DOHH2 (cell line): Measurements from ENCODE around the gene DYRK1A.

Experiments
- H3F3A ChIP-seq: fragments of 200-600 bp; sonication (generic), shearing (Covaris generic); 2 replicates; pipeline ENCODE4 v1.6.0; 2016; ENCODE audit warnings: antibody characterized with exemption, mild to moderate bottlenecking; ENCODE audit not compliant: control insufficient read depth, insufficient read depth
- H3K27ac ChIP-seq: fragments of 200-600 bp; sonication (generic); 2 replicates; pipeline ENCODE4 v1.5.1; 2014; ENCODE audit warnings: low read depth, mild to moderate bottlenecking, low read length, moderate library complexity
- H3K27me3 ChIP-seq: fragments of 200-600 bp; sonication (generic); 2 replicates; pipeline ENCODE4 v1.6.1; 2014; ENCODE audit warnings: mild to moderate bottlenecking, low read length, mixed read lengths; ENCODE audit not compliant: control insufficient read depth
- H3K36me3 ChIP-seq: fragments of 200-600 bp; sonication (generic); 2 replicates; pipeline ENCODE4 v1.6.1; 2014; ENCODE audit warnings: mild to moderate bottlenecking, low read length, moderate library complexity, mixed read lengths; ENCODE audit not compliant: control insufficient read depth
- H3K4me1 ChIP-seq: fragments of 200-600 bp; sonication (generic); 2 replicates; pipeline ENCODE4 v1.6.1; 2014; ENCODE audit warnings: mild to moderate bottlenecking, low read length, mixed read lengths; ENCODE audit not compliant: control insufficient read depth
- H3K4me2 ChIP-seq: fragments of 200-600 bp; sonication (generic); 2 replicates; pipeline ENCODE4 v1.6.0; 2014; ENCODE audit warnings: mild to moderate bottlenecking, low read length, moderate library complexity
- H3K4me3 ChIP-seq: fragments of 200-600 bp; sonication (generic); 2 replicates; pipeline ENCODE4 v1.5.1; 2014; ENCODE audit warnings: mild to moderate bottlenecking, low read length, mixed read lengths
- H3K79me2 ChIP-seq: fragments of 200-600 bp; sonication (generic); 2 replicates; pipeline ENCODE4 v1.6.1; 2014; ENCODE audit warnings: mild to moderate bottlenecking, low read length, mixed read lengths; ENCODE audit not compliant: control insufficient read depth
- H3K9me2 ChIP-seq: fragments of 200-600 bp; sonication (generic); replicated peaks from 2 replicates; pipeline ENCODE4 v1.6.1; 2014; ENCODE audit warnings: mild to moderate bottlenecking, low read length, mixed read lengths; ENCODE audit not compliant: control insufficient read depth
- H3K9me3 ChIP-seq: fragments of 200-600 bp; sonication (generic); 2 replicates; pipeline ENCODE4 v1.6.1; 2014; ENCODE audit warnings: antibody characterized with exemption, low read length, mixed read lengths; ENCODE audit not compliant: control insufficient read depth, insufficient read depth
- H4K20me1 ChIP-seq: fragments of 200-600 bp; sonication (generic); 2 replicates; pipeline ENCODE4 v1.6.0; 2014; ENCODE audit warnings: low read depth, mild to moderate bottlenecking, antibody characterized with exemption, low read length, moderate library complexity; ENCODE audit not compliant: control insufficient read depth, insufficient read depth
- CTCF ChIP-seq: fragments of 200-600 bp; sonication (generic); IDR thresholded peaks from one replicate; pipeline ENCODE4 v1.5.1; 2014; ENCODE audit warnings: antibody characterized with exemption, mild to moderate bottlenecking, low read depth, low read length; ENCODE audit not compliant: poor library complexity, severe bottlenecking
- EZH2phosphoT487 ChIP-seq: fragments of 200-600 bp; sonication (generic); IDR thresholded peaks from 2 replicates; pipeline ENCODE4 v1.6.1; 2017; ENCODE audit warnings: borderline replicate concordance, mild to moderate bottlenecking, antibody characterized with exemption, low read length, moderate library complexity, mixed read lengths

The DYRK1A gene

GRCh38 chr21:37346841-37347430 is 19.6 kb upstream of the DYRK1A start:
- Histone ChIP-seq H3K4me2 (no peak overlapping the region), H3K27me3 (no peaks in the 10 kb centered on the region), H3K9me2 (no peaks in the 10 kb centered on the region), H4K20me1 (no peaks in the 10 kb centered on the region), H3K4me3 (no peak overlapping the region), H3K36me3 (no peaks in the 10 kb centered on the region), H3F3A (no peaks in the 10 kb centered on the region), H3K9me3 (peaks cover 13% of the 10 kb centered on the region), H3K79me2 (no peaks in the 10 kb centered on the region), H3K4me1 (no peaks in the 10 kb centered on the region), H3K27ac (no peak overlapping the region)
- TF ChIP-seq CTCF, result no peak
- TF ChIP-seq EZH2phosphoT487, result no peak

GRCh38 chr21:37348664-37349063 is 17.9 kb upstream of the DYRK1A start:
- H3K9me2 ChIP-seq, result no peaks in the 10 kb centered on the region
- H3K9me3 ChIP-seq, result peaks cover 13% of the 10 kb centered on the region
- H4K20me1 ChIP-seq, result no peaks in the 10 kb centered on the region
- H3K4me3 ChIP-seq, result no peak overlapping the region
- no peaks in the 10 kb centered on the region for H3K4me1 ChIP-seq
- H3F3A ChIP-seq, result no peaks in the 10 kb centered on the region
- TF ChIP-seq CTCF (no peak), EZH2phosphoT487 (no peak)
- no peak overlapping the region for H3K27ac ChIP-seq
- H3K4me2 ChIP-seq, result no peak overlapping the region
- H3K36me3 ChIP-seq, result no peaks in the 10 kb centered on the region
- no peaks in the 10 kb centered on the region for H3K27me3 ChIP-seq
- no peaks in the 10 kb centered on the region for H3K79me2 ChIP-seq

DNA sequence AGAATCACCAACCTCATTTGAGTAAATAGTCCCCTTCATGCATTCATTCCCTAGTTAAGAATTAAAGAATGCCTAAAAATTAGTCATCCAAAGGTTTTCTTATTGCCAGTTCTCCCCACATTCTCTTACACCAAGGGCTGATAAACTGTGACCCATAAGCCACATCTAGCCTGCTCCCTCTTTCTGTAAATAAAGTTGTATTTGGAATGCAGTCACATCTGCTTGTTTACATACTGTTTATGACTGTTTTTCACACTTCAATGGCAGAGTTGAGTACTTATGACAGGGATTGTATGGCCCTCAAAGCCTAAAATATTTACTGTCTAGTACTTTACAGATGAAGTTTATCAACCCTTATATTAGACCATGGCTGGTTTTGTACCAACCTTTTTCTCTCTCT is 16.1 kb upstream of the DYRK1A start:
- Histone ChIP-seq H3K27me3 (peaks cover 5% of the 10 kb centered on the region; the same call in 1 of the 2 replicates), H3K36me3 (no peaks in the 10 kb centered on the region), H3K9me2 (no peaks in the 10 kb centered on the region), H3K4me3 (no peak overlapping the region), H3F3A (no peaks in the 10 kb centered on the region), H3K4me2 (no peak overlapping the region), H3K79me2 (no peaks in the 10 kb centered on the region), H3K4me1 (no peaks in the 10 kb centered on the region), H3K9me3 (peaks cover 13% of the 10 kb centered on the region), H4K20me1 (no peaks in the 10 kb centered on the region), H3K27ac (no peak overlapping the region)
- no peak for TF ChIP-seq EZH2phosphoT487
- TF ChIP-seq CTCF, result no peak
